Astrocyte (in vitro differentiated cells and primary cell): ENCODE measurements around the gene IFNLR1. TPM values are rescaled to one million over a fixed set of nuclear protein-coding genes. Genes with fewer than 3 reads are reported as not detected.

ENCODE experiments used
- DNase-seq: peaks from one replicate; pipeline ENCODE4 v3.0.0-alpha.2; 2010; ENCODE audit warnings: low read depth
- FAIRE-seq: peaks from 2 replicates; lab custom pipeline; 2011; peaks lifted over from hg19 to GRCh38; lab: Jason Lieb, UNC
- H2AFZ ChIP-seq: 2 replicates; pipeline ENCODE4 v1.6.0; 2012; ENCODE audit warnings: low read depth, low read length, inconsistent platforms
- H3K27ac ChIP-seq: 2 replicates; pipeline ENCODE4 v1.5.1; 2011; ENCODE audit warnings: low read depth, low read length, inconsistent platforms
- H3K27me3 ChIP-seq: 2 replicates; pipeline ENCODE4 v1.6.0; 2011; ENCODE audit warnings: low read length, inconsistent platforms; ENCODE audit not compliant: insufficient read depth
- H3K36me3 ChIP-seq: 2 replicates; pipeline ENCODE4 v1.5.1; 2011; ENCODE audit warnings: low read length, inconsistent platforms; ENCODE audit not compliant: insufficient read depth
- H3K4me1 ChIP-seq: 2 replicates; pipeline ENCODE4 v1.5.1; 2011; ENCODE audit warnings: low read length, inconsistent platforms; ENCODE audit not compliant: insufficient read depth
- H3K4me2 ChIP-seq: 2 replicates; pipeline ENCODE4 v1.6.0; 2012; ENCODE audit warnings: low read length, inconsistent platforms
- H3K4me3 ChIP-seq: 2 replicates; pipeline ENCODE4 v1.5.1; 2011; ENCODE audit warnings: low read depth, mild to moderate bottlenecking, low read length, inconsistent platforms; ENCODE audit not compliant: insufficient read depth
- H3K79me2 ChIP-seq: 2 replicates; pipeline ENCODE4 v1.6.0; 2012; ENCODE audit warnings: mild to moderate bottlenecking, low read length, inconsistent platforms; ENCODE audit not compliant: insufficient read depth
- H3K9ac ChIP-seq: 2 replicates; pipeline ENCODE4 v1.6.0; 2012; ENCODE audit warnings: mild to moderate bottlenecking, low read length, inconsistent platforms
- H3K9me3 ChIP-seq: 2 replicates; pipeline ENCODE4 v1.5.1; 2012; ENCODE audit warnings: low read depth, mild to moderate bottlenecking, low read length, inconsistent platforms; ENCODE audit not compliant: insufficient read depth
- H4K20me1 ChIP-seq: 2 replicates; pipeline ENCODE4 v1.6.0; 2012; ENCODE audit warnings: low read length, inconsistent platforms; ENCODE audit not compliant: insufficient read depth
- H3K27ac Mint-ChIP-seq: one replicate; pipeline ENCODE4 v1.8.0; 2021; ENCODE audit warnings: mild to moderate bottlenecking, mixed read lengths; ENCODE audit not compliant: unreplicated experiment
- H3K27me3 Mint-ChIP-seq: one replicate; pipeline ENCODE4 v1.8.0; 2021; ENCODE audit warnings: low read depth, mixed read lengths; ENCODE audit not compliant: unreplicated experiment
- H3K36me3 Mint-ChIP-seq: one replicate; pipeline ENCODE4 v1.8.0; 2021; ENCODE audit warnings: low read depth, mixed read lengths; ENCODE audit not compliant: unreplicated experiment
- H3K4me1 Mint-ChIP-seq: one replicate; pipeline ENCODE4 v1.8.0; 2021; ENCODE audit warnings: low read depth, mixed read lengths; ENCODE audit not compliant: unreplicated experiment
- H3K4me3 Mint-ChIP-seq: one replicate; pipeline ENCODE4 v1.8.0; 2021; ENCODE audit warnings: mild to moderate bottlenecking, moderate library complexity, mixed read lengths; ENCODE audit not compliant: unreplicated experiment
- H3K9me3 Mint-ChIP-seq: one replicate; pipeline ENCODE4 v1.8.0; 2021; ENCODE audit warnings: mild to moderate bottlenecking, mixed read lengths; ENCODE audit not compliant: unreplicated experiment
- EZH2 ChIP-seq: IDR thresholded peaks from 2 replicates; pipeline ENCODE4 v1.6.1; 2012; ENCODE audit warnings: mild to moderate bottlenecking, low read length, inconsistent platforms; ENCODE audit not compliant: insufficient read depth
- total RNA-seq: library from RNA; stranded (reverse); gene quantifications from 2 replicates; pipeline ENCODE4 v1.2.1, GENCODE V29; 2021
- TF ChIP-seq, protein P1 (sequence below): IDR thresholded peaks from 2 replicates; pipeline ENCODE4 v1.5.1; 2011; ENCODE audit warnings: low read depth, mild to moderate bottlenecking, inconsistent platforms, low read length, moderate library complexity; ENCODE audit not compliant: insufficient read depth

The IFNLR1 gene
- total RNA-seq, 1 donor from 2014 or later = 1.5 TPM

DNA sequence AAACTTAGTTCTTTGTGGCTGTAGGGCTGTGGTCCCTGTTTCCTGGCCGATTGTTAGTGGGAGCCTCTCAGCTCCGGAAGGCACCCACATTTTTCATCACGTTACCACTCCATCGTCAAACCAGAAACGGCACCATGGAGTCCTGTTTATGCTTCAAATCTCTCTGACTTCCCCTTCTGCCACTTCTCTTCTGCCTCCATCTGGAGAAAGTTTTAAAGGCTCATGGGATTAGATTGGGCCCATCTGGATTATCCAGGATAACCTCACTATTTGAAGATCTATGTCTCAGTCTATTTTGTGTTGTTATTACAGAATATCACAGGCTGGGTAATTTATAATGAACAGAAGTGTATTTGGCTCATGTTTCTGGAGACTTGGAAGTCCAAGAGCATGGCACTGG is 24.9 kb downstream of the IFNLR1 start:
- H3K27me3 ChIP-seq = peaks cover 20% of the 10 kb centered on the region
- no peak overlapping the region for H3K9ac ChIP-seq
- H3K4me1 Mint-ChIP-seq = no peaks in the 10 kb centered on the region
- H3K36me3 ChIP-seq = no peaks in the 10 kb centered on the region
- FAIRE-seq = no peak
- no peaks in the 10 kb centered on the region for H3K4me1 ChIP-seq
- H3K27ac ChIP-seq = no peak overlapping the region
- no peak overlapping the region for H3K4me3 Mint-ChIP-seq
- no peaks in the 10 kb centered on the region for H3K79me2 ChIP-seq
- DNase-seq = no peak
- no peaks in the 10 kb centered on the region for H3K9me3 Mint-ChIP-seq
- peaks cover 3% of the 10 kb centered on the region for H3K36me3 Mint-ChIP-seq
- no peak overlapping the region for H3K4me2 ChIP-seq
- no peaks in the 10 kb centered on the region for H4K20me1 ChIP-seq
- H3K4me3 ChIP-seq = no peak overlapping the region
- no peak overlapping the region for H2AFZ ChIP-seq
- H3K9me3 ChIP-seq = no peaks in the 10 kb centered on the region
- peaks cover 13% of the 10 kb centered on the region for H3K27me3 Mint-ChIP-seq
- no peak overlapping the region for H3K27ac Mint-ChIP-seq
- no peak for TF ChIP-seq EZH2
- TF ChIP-seq, protein P1, sequence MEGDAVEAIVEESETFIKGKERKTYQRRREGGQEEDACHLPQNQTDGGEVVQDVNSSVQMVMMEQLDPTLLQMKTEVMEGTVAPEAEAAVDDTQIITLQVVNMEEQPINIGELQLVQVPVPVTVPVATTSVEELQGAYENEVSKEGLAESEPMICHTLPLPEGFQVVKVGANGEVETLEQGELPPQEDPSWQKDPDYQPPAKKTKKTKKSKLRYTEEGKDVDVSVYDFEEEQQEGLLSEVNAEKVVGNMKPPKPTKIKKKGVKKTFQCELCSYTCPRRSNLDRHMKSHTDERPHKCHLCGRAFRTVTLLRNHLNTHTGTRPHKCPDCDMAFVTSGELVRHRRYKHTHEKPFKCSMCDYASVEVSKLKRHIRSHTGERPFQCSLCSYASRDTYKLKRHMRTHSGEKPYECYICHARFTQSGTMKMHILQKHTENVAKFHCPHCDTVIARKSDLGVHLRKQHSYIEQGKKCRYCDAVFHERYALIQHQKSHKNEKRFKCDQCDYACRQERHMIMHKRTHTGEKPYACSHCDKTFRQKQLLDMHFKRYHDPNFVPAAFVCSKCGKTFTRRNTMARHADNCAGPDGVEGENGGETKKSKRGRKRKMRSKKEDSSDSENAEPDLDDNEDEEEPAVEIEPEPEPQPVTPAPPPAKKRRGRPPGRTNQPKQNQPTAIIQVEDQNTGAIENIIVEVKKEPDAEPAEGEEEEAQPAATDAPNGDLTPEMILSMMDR = no peak

DNA sequence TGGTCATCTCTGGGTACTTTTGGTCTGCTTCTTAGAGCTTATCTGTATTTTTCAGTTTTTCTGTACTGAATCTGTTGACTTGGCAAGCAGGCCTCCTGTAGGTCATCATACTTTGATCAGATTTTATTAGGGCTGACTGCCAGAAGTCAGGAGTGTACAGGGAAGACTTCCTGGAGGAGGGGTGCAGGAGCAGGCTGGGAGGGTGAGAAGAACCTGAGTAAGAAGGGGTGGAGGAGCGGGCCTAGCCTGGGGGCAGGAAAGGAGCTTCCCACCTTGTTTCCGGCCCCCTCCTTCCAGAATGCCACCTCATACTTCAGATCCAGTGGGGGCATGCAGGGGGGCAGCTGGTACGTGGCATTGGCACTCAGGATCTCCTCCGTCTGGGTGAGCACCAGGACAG is 25.8 kb downstream of the IFNLR1 start:
- H2AFZ ChIP-seq = no peak overlapping the region
- no peaks in the 10 kb centered on the region for H3K36me3 ChIP-seq
- Mint-ChIP-seq H3K4me3 (no peak overlapping the region), H3K36me3 (peaks cover 3% of the 10 kb centered on the region), H3K27ac (no peak overlapping the region), H3K27me3 (peaks cover 13% of the 10 kb centered on the region), H3K4me1 (no peaks in the 10 kb centered on the region), H3K9me3 (no peaks in the 10 kb centered on the region)
- H3K9ac ChIP-seq = no peak overlapping the region
- H3K4me3 ChIP-seq = no peak overlapping the region
- no peak overlapping the region for H3K27ac ChIP-seq
- TF ChIP-seq EZH2 = no peak
- TF ChIP-seq, protein P1 = no peak
- no peaks in the 10 kb centered on the region for H3K4me1 ChIP-seq
- no peak overlapping the region for H3K4me2 ChIP-seq
- H3K79me2 ChIP-seq = no peaks in the 10 kb centered on the region
- DNase-seq = no peak
- no peaks in the 10 kb centered on the region for H3K9me3 ChIP-seq
- H4K20me1 ChIP-seq = no peaks in the 10 kb centered on the region
- peaks cover 20% of the 10 kb centered on the region for H3K27me3 ChIP-seq
- no peak for FAIRE-seq

DNA sequence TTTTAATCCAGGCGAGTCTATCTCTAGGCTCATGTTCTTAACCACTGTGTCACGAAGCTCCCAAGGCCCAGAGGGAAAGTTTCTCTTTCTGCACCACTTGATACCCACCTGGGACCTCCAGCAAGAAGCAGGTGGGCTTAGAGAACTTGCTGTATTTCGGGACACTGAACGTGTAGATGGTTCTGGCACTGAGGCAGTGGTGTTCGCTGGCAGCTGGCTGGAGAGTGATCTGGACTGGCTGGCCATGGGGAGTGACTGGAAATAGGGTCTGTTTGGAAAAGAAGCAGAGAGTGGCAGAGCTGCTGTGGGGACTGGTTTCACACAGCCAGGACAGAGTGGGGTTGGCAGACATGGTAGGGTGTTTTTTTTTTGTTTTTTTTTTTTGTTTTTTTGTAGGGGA is 27.7 kb downstream of the IFNLR1 start:
- H3K79me2 ChIP-seq = no peaks in the 10 kb centered on the region
- H3K4me3 ChIP-seq = no peak overlapping the region
- Mint-ChIP-seq H3K9me3 (no peaks in the 10 kb centered on the region), H3K27me3 (peaks cover 11% of the 10 kb centered on the region), H3K4me3 (no peak overlapping the region), H3K4me1 (peaks cover 1% of the 10 kb centered on the region), H3K27ac (no peak overlapping the region), H3K36me3 (peaks cover 3% of the 10 kb centered on the region)
- no peak overlapping the region for H2AFZ ChIP-seq
- no peaks in the 10 kb centered on the region for H4K20me1 ChIP-seq
- no peak for DNase-seq
- no peaks in the 10 kb centered on the region for H3K9me3 ChIP-seq
- TF ChIP-seq, protein P1 = no peak
- no peak for TF ChIP-seq EZH2
- FAIRE-seq = no peak
- H3K4me2 ChIP-seq = no peak overlapping the region
- no peak overlapping the region for H3K9ac ChIP-seq
- H3K4me1 ChIP-seq = no peaks in the 10 kb centered on the region
- no peak overlapping the region for H3K27ac ChIP-seq
- peaks cover 13% of the 10 kb centered on the region for H3K27me3 ChIP-seq
- H3K36me3 ChIP-seq = no peaks in the 10 kb centered on the region
